ENCODE results near the gene KIF24.
"Not testable (repeated sequence)": the region's sequence is repeated elsewhere in the genome, so short reads cannot be mapped to it uniquely, and the experiment has no call there.

Gene KIF24

DNA sequence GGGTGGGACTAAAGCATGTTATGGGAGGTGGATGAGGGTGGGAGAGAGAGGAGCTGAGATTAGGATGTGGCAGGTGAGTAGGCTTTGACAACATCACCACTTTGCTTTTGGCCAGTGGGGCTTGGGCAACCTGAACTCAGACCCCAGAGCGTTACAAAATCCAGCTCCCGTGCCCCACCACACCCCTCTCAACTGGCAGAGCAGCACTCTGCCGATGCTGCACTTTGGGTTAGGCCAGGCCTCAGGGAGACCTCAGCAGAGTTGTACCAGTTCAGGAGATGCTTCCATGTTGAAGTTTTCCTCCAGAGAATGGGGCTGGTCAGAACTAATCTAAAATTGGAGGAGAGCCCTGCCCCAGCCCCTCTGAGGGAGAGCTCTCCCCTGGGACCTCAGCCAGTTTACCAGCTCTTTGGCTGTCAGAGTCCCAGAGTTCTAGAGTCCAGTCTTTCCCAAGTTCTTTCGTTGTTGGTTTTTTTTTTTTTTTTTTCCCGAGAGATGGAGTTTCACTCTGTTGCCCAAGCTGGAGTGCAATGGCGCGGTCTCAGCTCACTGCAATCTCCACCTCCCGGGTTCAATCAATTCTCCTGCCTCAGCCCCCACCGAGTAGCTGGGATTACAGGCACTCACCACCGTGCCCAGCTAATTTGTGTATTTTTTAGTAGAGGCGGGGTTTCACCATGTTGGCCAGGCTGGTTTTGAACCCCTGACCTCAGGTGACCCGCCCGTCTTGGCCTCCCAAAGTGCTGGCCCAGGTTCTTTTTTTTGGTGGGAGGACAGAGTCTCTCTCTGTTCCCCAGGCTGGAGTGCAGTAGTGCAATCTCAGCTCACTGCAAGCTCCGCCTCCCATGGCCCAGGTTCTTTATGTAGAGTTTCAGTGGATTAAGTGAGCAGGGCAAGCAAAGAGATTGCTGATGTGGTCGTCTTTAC is 18.1 kb upstream of the KIF24 start:
- no peak overlapping the region for H3K4me3 ChIP-seq (ENCODE audit: low read depth, low read length)
- POLR2A ChIA-PET, result no interaction called here
- CTCF ChIA-PET, result interaction anchor here (1.0 to 7.8 kb wide), 4 partner anchors 10 to 75 kb away, joined by 3 to 49 read pairs (median 4); no protein-coding TSS in a partner anchor
- TF ChIP-seq, protein P1, sequence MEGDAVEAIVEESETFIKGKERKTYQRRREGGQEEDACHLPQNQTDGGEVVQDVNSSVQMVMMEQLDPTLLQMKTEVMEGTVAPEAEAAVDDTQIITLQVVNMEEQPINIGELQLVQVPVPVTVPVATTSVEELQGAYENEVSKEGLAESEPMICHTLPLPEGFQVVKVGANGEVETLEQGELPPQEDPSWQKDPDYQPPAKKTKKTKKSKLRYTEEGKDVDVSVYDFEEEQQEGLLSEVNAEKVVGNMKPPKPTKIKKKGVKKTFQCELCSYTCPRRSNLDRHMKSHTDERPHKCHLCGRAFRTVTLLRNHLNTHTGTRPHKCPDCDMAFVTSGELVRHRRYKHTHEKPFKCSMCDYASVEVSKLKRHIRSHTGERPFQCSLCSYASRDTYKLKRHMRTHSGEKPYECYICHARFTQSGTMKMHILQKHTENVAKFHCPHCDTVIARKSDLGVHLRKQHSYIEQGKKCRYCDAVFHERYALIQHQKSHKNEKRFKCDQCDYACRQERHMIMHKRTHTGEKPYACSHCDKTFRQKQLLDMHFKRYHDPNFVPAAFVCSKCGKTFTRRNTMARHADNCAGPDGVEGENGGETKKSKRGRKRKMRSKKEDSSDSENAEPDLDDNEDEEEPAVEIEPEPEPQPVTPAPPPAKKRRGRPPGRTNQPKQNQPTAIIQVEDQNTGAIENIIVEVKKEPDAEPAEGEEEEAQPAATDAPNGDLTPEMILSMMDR (IDR thresholded peaks at IDR 0.05; ENCODE audit: insufficient read depth, low read length, missing control alignments), result no peak
- no peak for DNase-seq (ENCODE audit: low read depth, low spot score)

DNA sequence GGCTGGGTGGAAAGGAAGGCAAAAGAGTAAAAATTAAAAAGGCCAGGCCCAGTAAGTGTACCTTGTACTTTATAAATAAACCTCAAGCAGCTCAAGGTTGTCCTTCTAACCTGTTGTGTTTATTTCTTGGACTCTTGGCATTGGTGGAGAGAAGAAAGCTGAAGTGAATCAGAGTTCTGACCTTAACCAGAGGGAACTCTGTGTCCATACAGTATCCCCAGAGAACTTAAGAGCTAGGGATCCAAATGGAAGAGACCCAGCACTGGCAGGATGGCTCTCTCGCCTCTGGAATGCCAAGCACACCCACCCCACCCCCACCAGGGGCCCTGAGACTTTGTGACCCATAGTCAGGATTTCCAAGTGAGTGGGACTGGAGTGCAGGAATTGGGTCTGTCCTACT is 14.5 kb upstream of the KIF24 start:
- TF ChIP-seq, protein P1 (IDR thresholded peaks at IDR 0.05; ENCODE audit: insufficient read depth, low read length, missing control alignments), result no peak
- CTCF ChIA-PET, result interaction anchor here (1.0 to 7.8 kb wide), 2 partner anchors 10 to 31 kb away, joined by 3 to 49 read pairs; no protein-coding TSS in a partner anchor
- DNase-seq (ENCODE audit: low read depth, low spot score), result no peak
- POLR2A ChIA-PET, result no interaction called here
- H3K4me3 ChIP-seq (ENCODE audit: low read depth, low read length), result no peak overlapping the region

DNA sequence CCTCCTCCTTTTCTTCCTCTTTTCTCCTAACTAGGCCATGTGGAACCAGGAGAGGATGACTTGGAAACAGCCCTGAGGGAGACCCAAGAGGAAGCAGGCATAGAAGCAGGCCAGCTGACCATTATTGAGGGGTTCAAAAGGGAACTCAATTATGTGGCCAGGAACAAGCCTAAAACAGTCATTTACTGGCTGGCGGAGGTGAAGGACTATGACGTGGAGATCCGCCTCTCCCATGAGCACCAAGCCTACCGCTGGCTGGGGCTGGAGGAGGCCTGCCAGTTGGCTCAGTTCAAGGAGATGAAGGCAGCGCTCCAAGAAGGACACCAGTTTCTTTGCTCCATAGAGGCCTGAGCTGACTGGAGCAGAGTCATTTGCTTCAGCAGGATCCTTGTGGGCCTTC is 14.0 kb upstream of the KIF24 start:
- CTCF ChIA-PET, result interaction anchor here (1.0 to 7.8 kb wide), 3 partner anchors 10 to 61 kb away, joined by 3 to 49 read pairs (median 6); no protein-coding TSS in a partner anchor
- POLR2A ChIA-PET, result no interaction called here
- DNase-seq (ENCODE audit: low read depth, low spot score), result no peak

DNA sequence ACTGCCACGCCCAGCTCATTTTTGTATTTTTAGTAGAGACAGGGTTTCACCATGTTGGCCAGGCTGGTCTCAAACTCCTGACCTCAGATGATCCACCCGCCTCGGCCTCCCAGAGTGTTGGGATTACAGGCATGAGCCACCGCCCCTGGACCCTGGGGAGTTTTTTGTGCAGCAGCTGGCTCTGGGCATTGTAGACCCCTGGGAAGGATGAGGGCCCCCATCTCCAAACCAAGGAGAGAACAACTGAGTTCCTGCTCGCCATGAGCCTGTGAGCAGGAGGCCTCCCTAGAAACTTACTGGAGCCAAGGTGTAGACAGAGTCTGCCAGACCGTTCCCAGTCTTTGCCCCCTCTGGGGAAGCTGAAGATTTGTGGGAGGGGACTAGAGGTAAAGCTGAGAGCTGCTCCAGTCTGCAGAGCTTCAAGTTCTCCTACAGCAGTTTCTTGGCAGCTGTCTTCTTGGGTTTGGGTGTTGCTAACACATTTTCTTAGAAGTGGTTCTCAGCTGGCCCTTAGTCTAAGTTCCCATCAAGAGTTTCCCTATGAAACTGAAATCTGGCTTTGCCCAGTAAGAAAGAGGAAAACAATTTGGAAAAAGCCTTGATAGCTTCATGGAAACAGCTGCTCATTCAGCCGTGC is 12.7 kb upstream of the KIF24 start:
- POLR2A ChIA-PET, result no interaction called here

More for the DNA sequence above, 14.0 kb upstream of the KIF24 start:
- TF ChIP-seq, protein P1 (IDR thresholded peaks at IDR 0.05; ENCODE audit: insufficient read depth, low read length, missing control alignments), result no peak
- H3K4me3 ChIP-seq (ENCODE audit: low read depth, low read length), result no peak overlapping the region

DNA sequence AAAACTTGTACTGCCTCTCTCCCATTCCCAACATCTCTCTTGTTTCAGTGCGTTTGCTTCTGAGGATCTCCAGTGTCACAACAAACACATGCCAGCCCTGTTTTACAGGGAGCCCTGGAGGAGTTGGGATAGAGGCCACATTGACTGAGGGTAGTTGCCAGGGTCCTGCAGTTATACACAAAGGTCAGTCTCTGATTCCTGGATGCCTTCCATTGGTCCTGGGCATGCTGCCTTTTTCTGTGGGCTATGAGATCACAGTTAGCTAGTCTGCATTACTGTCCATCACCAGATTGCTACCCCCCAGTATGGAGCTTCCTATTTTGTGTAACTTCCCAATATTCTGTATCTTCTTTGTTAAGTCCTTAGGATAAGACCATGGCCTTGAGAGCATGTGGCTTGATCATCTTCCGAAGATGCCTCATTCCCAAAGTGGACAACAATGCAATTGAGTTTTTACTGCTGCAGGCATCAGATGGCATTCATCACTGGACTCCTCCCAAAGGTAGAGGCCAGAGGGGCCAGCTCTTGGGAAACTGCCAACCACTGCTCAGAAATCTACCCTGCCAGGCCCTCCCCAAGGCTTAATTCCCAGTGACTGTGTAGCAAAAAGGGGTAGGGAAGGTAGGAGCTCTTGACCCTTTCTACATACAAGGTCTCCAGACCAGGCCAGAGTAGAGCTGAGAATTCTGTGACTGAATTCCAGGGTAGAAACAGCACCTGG is 9.8 kb upstream of the KIF24 start:
- TF ChIP-seq, protein P1 (IDR thresholded peaks at IDR 0.05; ENCODE audit: insufficient read depth, low read length, missing control alignments), result no peak
- no peak for DNase-seq (ENCODE audit: low read depth, low spot score)
- POLR2A ChIA-PET, result interaction anchor here (0.6 kb wide), 1 partner anchor 85 kb away, joined by 5 read pairs; no protein-coding TSS in a partner anchor
- no peak overlapping the region for H3K4me3 ChIP-seq (ENCODE audit: low read depth, low read length)
- CTCF ChIA-PET, result interaction anchor here (0.7 to 1.5 kb wide), 5 partner anchors 8 to 265 kb away, joined by 3 to 6 read pairs (median 5); no protein-coding TSS in a partner anchor

More for the DNA sequence above, 12.7 kb upstream of the KIF24 start:
- CTCF ChIA-PET, result interaction anchor here (0.8 to 7.8 kb wide), 5 partner anchors 8 to 263 kb away, joined by 3 to 49 read pairs (median 3); no protein-coding TSS in a partner anchor
- no peak for DNase-seq (ENCODE audit: low read depth, low spot score)
- TF ChIP-seq, protein P1 (IDR thresholded peaks at IDR 0.05; ENCODE audit: insufficient read depth, low read length, missing control alignments), result no peak
- H3K4me3 ChIP-seq (ENCODE audit: low read depth, low read length), result no peak overlapping the region

DNA sequence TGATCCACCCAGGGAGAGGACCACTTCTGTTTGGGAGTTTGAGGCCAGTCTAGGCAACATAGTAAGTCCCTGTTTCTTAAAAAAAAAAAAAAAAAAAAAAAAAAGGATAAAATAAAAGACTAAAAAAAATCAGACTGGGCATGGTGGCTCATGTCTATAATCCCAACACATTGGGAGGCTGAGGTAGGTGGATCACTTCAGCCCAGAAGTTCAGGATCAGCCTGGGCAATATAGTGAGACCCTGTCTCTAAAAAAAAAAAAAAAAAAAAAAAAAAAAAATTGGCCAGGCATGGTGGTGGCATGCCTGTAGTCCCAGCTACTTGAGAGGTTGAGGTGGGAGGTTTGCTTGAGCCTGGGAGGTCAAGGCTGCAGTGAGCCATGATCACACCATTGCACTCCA is 9.0 kb upstream of the KIF24 start:
- POLR2A ChIA-PET; DNase-seq (ENCODE audit: low read depth, low spot score); H3K4me3 ChIP-seq (ENCODE audit: low read depth, low read length): not testable (repeated sequence)
- CTCF ChIA-PET, result interaction anchor here (0.7 to 1.5 kb wide), 8 partner anchors 9 to 524 kb away, joined by 3 to 6 read pairs (median 4); no protein-coding TSS in a partner anchor
